Suprapubic skin (tissue), 4 donors: Measurements from ENCODE around the gene DGKH. TPM values are rescaled to one million over a fixed set of nuclear protein-coding genes. Genes with fewer than 3 reads are reported as not detected.
A peak's percentile ranks its signal among the peaks of the same experiment; 100 is the strongest.

Source experiments
- DNase-seq, 2 donors: peaks; one replicate each; pipeline ENCODE4 v3.0.0-alpha.2; 2019; ENCODE audit warnings: low spot score in 2 of 2
- H3K27ac ChIP-seq: fragments of 200-600 bp; sonication (generic); one replicate; pipeline ENCODE4 v1.5.1; 2019
- H3K27me3 ChIP-seq: fragments of 200-600 bp; sonication (generic); one replicate; pipeline ENCODE4 v1.5.1; 2019
- H3K36me3 ChIP-seq: fragments of 200-600 bp; sonication (generic); one replicate; pipeline ENCODE4 v1.5.1; 2019
- H3K4me1 ChIP-seq: fragments of 200-600 bp; sonication (generic); one replicate; pipeline ENCODE4 v1.5.1; 2019
- H3K4me3 ChIP-seq: fragments of 200-600 bp; sonication (generic); one replicate; pipeline ENCODE4 v1.5.1; 2019; ENCODE audit warnings: mild to moderate bottlenecking
- H3K9me3 ChIP-seq: fragments of 200-600 bp; sonication (generic); one replicate; pipeline ENCODE4 v1.5.1; 2019
- EP300 ChIP-seq: sonication (generic); formaldehyde crosslinking; IDR thresholded peaks from one replicate; pipeline ENCODE4 v1.6.1; 2017; ENCODE audit warnings: antibody characterized with exemption
- POLR2A ChIP-seq, 2 donors: fragments of 450-650 bp; IDR thresholded peaks; one replicate each; pipeline ENCODE4 v1.6.1; 2017; ENCODE audit warnings: antibody characterized with exemption in 2 of 2, mild to moderate bottlenecking in 2 of 2, moderate library complexity in 2 of 2
- POLR2AphosphoS5 ChIP-seq, 3 donors: sonication (generic); formaldehyde crosslinking; IDR thresholded peaks; one replicate each; pipeline ENCODE4 v1.6.1; 2017; ENCODE audit warnings: antibody characterized with exemption in 3 of 3
- WGBS: methylation state at CpG from one replicate; pipeline ENCODE4 v1.1.5; 2018; 5-methylcytosine and 5-hydroxymethylcytosine counted together
- total RNA-seq, 4 donors: library from RNA; depleted of rRNA; stranded (reverse); fragments of >200 nt; gene quantifications; one replicate each; pipeline ENCODE4 v1.1.0, GENCODE V29; 2016
- TF ChIP-seq, protein P1 (sequence below), 2 donors: fragments of 200-600 bp in 1 of 2; fragments of 450-650 bp in 1 of 2; sonication (generic) in 1 of 2; IDR thresholded peaks; one replicate each; pipeline ENCODE4 v1.5.1; 2016 to 2019; ENCODE audit warnings: antibody characterized with exemption in 2 of 2, mild to moderate bottlenecking in 1 of 2, moderate library complexity in 1 of 2

The DGKH gene
- total RNA-seq, 4 donors from 2014 or later = 14.8 to 28.0 (median 16.9) TPM

- no peaks in the 10 kb centered on the region for H3K27me3 ChIP-seq
- peaks cover 15% of the 10 kb centered on the region for H3K4me1 ChIP-seq
- WGBS = 90% methylated on average over 3 of the region's 3 CpGs
- no peaks in the 10 kb centered on the region for H3K36me3 ChIP-seq
- H3K27ac ChIP-seq = no peak overlapping the region
- peaks cover 6% of the 10 kb centered on the region for H3K9me3 ChIP-seq
- DNase-seq = no peak
- H3K4me3 ChIP-seq = no peak overlapping the region
- TF ChIP-seq POLR2AphosphoS5 (IDR thresholded peaks at IDR 0.05) (no peak), POLR2A (IDR thresholded peaks at IDR 0.05) (no peak), EP300 (no peak)
- TF ChIP-seq, protein P1, sequence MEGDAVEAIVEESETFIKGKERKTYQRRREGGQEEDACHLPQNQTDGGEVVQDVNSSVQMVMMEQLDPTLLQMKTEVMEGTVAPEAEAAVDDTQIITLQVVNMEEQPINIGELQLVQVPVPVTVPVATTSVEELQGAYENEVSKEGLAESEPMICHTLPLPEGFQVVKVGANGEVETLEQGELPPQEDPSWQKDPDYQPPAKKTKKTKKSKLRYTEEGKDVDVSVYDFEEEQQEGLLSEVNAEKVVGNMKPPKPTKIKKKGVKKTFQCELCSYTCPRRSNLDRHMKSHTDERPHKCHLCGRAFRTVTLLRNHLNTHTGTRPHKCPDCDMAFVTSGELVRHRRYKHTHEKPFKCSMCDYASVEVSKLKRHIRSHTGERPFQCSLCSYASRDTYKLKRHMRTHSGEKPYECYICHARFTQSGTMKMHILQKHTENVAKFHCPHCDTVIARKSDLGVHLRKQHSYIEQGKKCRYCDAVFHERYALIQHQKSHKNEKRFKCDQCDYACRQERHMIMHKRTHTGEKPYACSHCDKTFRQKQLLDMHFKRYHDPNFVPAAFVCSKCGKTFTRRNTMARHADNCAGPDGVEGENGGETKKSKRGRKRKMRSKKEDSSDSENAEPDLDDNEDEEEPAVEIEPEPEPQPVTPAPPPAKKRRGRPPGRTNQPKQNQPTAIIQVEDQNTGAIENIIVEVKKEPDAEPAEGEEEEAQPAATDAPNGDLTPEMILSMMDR (IDR thresholded peaks at IDR 0.05) = no peak
Measured at GRCh38 chr13:42036711-42037110, 11.7 kb upstream of the DGKH start.

DNA sequence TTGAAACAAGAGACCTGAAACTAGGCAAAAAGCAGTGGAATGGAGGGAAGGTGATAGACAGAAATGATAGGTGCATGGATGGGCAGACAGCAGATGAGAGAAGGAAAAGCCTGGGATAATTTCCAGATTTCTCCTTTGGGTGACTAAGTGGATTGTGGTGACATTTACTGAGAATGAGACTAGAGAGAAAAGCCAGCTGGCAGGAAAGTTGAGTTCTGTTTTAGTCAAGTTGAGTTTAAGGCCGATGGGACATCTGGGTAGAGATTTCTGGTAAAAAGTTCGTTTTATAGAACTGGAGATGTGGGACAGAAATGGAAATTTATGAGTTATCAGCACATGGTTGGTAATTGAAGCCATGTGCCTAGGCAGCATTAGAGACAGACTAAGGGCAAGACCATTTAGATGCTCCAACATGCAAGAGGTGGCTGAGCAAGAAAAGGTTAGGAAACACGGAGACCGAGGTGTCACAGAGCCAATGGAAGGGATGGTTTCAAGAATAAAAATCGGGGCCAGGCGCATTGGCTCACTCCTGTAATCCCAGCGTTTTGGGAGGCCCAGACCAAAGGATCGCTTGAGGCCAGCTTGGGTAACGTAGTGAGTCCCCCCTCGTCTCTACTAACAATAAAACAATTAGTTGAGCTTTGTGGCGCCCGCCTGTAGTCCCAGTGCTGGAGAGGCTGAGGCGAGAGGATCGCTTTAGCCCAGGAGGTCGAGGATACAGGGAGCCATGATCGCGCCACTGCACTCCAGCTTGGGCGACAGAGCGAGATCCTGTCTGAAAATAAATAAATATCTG, 9.6 kb upstream of the DGKH start:
- no peak for DNase-seq

GRCh38 chr13:42039457-42039945, 8.9 kb upstream of the DGKH start:
- 21% methylated on average over 14 of the region's 14 CpGs for WGBS
- TF ChIP-seq EP300 (no peak), POLR2A (IDR thresholded peaks at IDR 0.05) (no peak), POLR2AphosphoS5 (IDR thresholded peaks at IDR 0.05) (no peak)
- TF ChIP-seq, protein P1 (IDR thresholded peaks at IDR 0.05) = no peak
- Histone ChIP-seq H3K4me3 (peak overlapping the region; percentile 85), H3K36me3 (no peaks in the 10 kb centered on the region), H3K4me1 (peaks cover 18% of the 10 kb centered on the region), H3K27ac (peak overlapping the region; percentile 95), H3K27me3 (no peaks in the 10 kb centered on the region), H3K9me3 (peaks cover 6% of the 10 kb centered on the region)
- DNase-seq = no peak

More for the DNA sequence above, 9.6 kb upstream of the DGKH start:
- Histone ChIP-seq H3K4me3 (peak overlapping the region; percentile 85), H3K36me3 (no peaks in the 10 kb centered on the region), H3K4me1 (peaks cover 18% of the 10 kb centered on the region), H3K27ac (peak overlapping the region; percentile 95), H3K27me3 (no peaks in the 10 kb centered on the region), H3K9me3 (peaks cover 6% of the 10 kb centered on the region)
- no peak for TF ChIP-seq EP300
- TF ChIP-seq, protein P1 (IDR thresholded peaks at IDR 0.05) = no peak
- TF ChIP-seq POLR2AphosphoS5 (IDR thresholded peaks at IDR 0.05) = no peak
- no peak for TF ChIP-seq POLR2A (IDR thresholded peaks at IDR 0.05)
- WGBS = 92% methylated on average over 19 of the region's 19 CpGs

- H3K9me3 ChIP-seq = peaks cover 6% of the 10 kb centered on the region
- H3K4me3 ChIP-seq = peak overlapping the region; percentile 85
- H3K4me1 ChIP-seq = peaks cover 18% of the 10 kb centered on the region
- H3K36me3 ChIP-seq = no peaks in the 10 kb centered on the region
- H3K27ac ChIP-seq = peak overlapping the region; percentile 95
- peak; percentile 94 for DNase-seq
- H3K27me3 ChIP-seq = no peaks in the 10 kb centered on the region
- TF ChIP-seq EP300 (no peak), POLR2A (IDR thresholded peaks at IDR 0.05) (peak in 1 of 2 donors; percentile 63)
- 2% methylated on average over 29 of the region's 91 CpGs for WGBS
Measured at GRCh38 chr13:42039946-42040729, 8.3 kb upstream of the DGKH start.

- TF ChIP-seq, protein P1 (IDR thresholded peaks at IDR 0.05) = no peak
- TF ChIP-seq EP300 = no peak
- no peak for TF ChIP-seq POLR2AphosphoS5 (IDR thresholded peaks at IDR 0.05)
- TF ChIP-seq POLR2A (IDR thresholded peaks at IDR 0.05) = no peak
- WGBS = under 1% methylated on average over 36 of the region's 49 CpGs
- no peak for DNase-seq
- peak overlapping the region; percentile 85 for H3K4me3 ChIP-seq
- H3K4me1 ChIP-seq = peaks cover 18% of the 10 kb centered on the region
- peak overlapping the region; percentile 95 for H3K27ac ChIP-seq
- H3K36me3 ChIP-seq = no peaks in the 10 kb centered on the region
- peaks cover 3% of the 10 kb centered on the region for H3K9me3 ChIP-seq
- H3K27me3 ChIP-seq = no peaks in the 10 kb centered on the region
Measured at GRCh38 chr13:42040730-42041010, 7.8 kb upstream of the DGKH start.
